ENCODE measurements around the gene EREG. TPM values are rescaled to one million over a fixed set of nuclear protein-coding genes. Genes with fewer than 3 reads are reported as not detected.

The EREG gene
- polyA plus RNA-seq, 1 donor (not counting 4 experiments of a cell fraction or from before 2014, with no cell fraction given) = 38.7 TPM

DNA sequence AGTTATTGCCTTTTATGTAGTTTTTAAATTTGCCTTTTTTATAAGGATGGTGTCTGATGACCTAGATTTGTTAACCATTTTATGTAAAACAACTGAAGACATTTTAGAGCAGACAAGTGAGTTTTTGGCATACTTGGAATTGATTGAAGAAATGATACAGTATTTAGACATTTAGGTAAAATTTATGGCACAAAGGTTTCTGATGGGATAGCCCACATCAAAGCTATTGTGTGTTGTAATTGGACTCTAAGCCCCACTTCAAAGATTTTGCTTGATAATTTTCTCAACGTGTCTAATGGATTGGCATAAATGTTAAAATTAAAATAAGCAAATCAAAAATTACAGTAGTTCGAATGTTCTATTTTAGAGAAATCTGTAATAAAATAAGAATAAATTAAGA is 39.1 kb upstream of the EREG start:
- no peak for TF ChIP-seq EZH2 (IDR thresholded peaks at IDR 0.05; ENCODE audit: low read length)
- TF ChIP-seq, protein P1, sequence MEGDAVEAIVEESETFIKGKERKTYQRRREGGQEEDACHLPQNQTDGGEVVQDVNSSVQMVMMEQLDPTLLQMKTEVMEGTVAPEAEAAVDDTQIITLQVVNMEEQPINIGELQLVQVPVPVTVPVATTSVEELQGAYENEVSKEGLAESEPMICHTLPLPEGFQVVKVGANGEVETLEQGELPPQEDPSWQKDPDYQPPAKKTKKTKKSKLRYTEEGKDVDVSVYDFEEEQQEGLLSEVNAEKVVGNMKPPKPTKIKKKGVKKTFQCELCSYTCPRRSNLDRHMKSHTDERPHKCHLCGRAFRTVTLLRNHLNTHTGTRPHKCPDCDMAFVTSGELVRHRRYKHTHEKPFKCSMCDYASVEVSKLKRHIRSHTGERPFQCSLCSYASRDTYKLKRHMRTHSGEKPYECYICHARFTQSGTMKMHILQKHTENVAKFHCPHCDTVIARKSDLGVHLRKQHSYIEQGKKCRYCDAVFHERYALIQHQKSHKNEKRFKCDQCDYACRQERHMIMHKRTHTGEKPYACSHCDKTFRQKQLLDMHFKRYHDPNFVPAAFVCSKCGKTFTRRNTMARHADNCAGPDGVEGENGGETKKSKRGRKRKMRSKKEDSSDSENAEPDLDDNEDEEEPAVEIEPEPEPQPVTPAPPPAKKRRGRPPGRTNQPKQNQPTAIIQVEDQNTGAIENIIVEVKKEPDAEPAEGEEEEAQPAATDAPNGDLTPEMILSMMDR (optimal IDR thresholded peaks at IDR 0.05 in 1 of 3, IDR thresholded peaks at IDR 0.05 in 1 of 3, conservative IDR thresholded peaks at IDR 0.05 in 1 of 3; ENCODE audit: extremely low read depth in 1 of 3, insufficient read depth in 2 of 3, low read length in 3 of 3) = no peak
- Histone ChIP-seq H3K4me3 (ENCODE audit: control insufficient read depth in 2 of 3, extremely low read depth in 1 of 3, insufficient read depth in 2 of 3, low read depth in 1 of 3, low read length in 3 of 3) (no peak overlapping the region), H3K9me3 (ENCODE audit: control insufficient read depth, low read depth, low read length) (no peaks in the 10 kb centered on the region), H3K27ac (ENCODE audit: control insufficient read depth, insufficient read depth, low read length) (no peak overlapping the region), H3K9ac (ENCODE audit: control insufficient read depth, extremely low read depth, insufficient read depth, low read length) (no peak overlapping the region), H3K4me1 (ENCODE audit: control insufficient read depth, extremely low read depth, insufficient read depth, low read length) (peaks cover 32% of the 10 kb centered on the region), H3K36me3 (ENCODE audit: control insufficient read depth in 2 of 2, extremely low read depth in 1 of 2, insufficient read depth in 2 of 2, low read length in 2 of 2) (peaks cover 0 to 1% of the 10 kb centered on the region in 2 experiments), H2AFZ (ENCODE audit: control insufficient read depth, low read length) (no peak overlapping the region), H3K27me3 (ENCODE audit: control insufficient read depth, extremely low read depth, insufficient read depth, low read length) (no peaks in the 10 kb centered on the region), H3K4me2 (ENCODE audit: control insufficient read depth, extremely low read depth, insufficient read depth, low read depth, low read length) (no peak overlapping the region), H4K20me1 (ENCODE audit: control insufficient read depth, extremely low read depth, insufficient read depth, low read length) (no peaks in the 10 kb centered on the region), H3K9me1 (ENCODE audit: control insufficient read depth, extremely low read depth, insufficient read depth, low read length) (no peaks in the 10 kb centered on the region), H3K79me2 (ENCODE audit: control insufficient read depth, insufficient read depth, low read length) (no peaks in the 10 kb centered on the region)
- dilution Hi-C loops (cut with MboI; ENCODE audit: extremely low pct_ligation_motif_present, low sequenced_read_pairs) = no loop called here
- FAIRE-seq = no peak
- no peak for DNase-seq (ENCODE audit: low read depth, low spot score)

GRCh38 chr4:74327762-74328161 is 37.2 kb upstream of the EREG start:
- Histone ChIP-seq H3K9me3 (ENCODE audit: control insufficient read depth, low read depth, low read length) (no peaks in the 10 kb centered on the region), H3K4me3 (ENCODE audit: control insufficient read depth in 2 of 3, extremely low read depth in 1 of 3, insufficient read depth in 2 of 3, low read depth in 1 of 3, low read length in 3 of 3) (peak overlapping the region in 2 of 3 experiments; percentile 24 to 34), H3K79me2 (ENCODE audit: control insufficient read depth, insufficient read depth, low read length) (no peaks in the 10 kb centered on the region), H2AFZ (ENCODE audit: control insufficient read depth, low read length) (peak overlapping the region; percentile 65), H3K27ac (ENCODE audit: control insufficient read depth, insufficient read depth, low read length) (peak overlapping the region; percentile 82), H4K20me1 (ENCODE audit: control insufficient read depth, extremely low read depth, insufficient read depth, low read length) (no peaks in the 10 kb centered on the region), H3K9me1 (ENCODE audit: control insufficient read depth, extremely low read depth, insufficient read depth, low read length) (no peaks in the 10 kb centered on the region), H3K4me1 (ENCODE audit: control insufficient read depth, extremely low read depth, insufficient read depth, low read length) (peaks cover 23% of the 10 kb centered on the region), H3K27me3 (ENCODE audit: control insufficient read depth, extremely low read depth, insufficient read depth, low read length) (no peaks in the 10 kb centered on the region), H3K9ac (ENCODE audit: control insufficient read depth, extremely low read depth, insufficient read depth, low read length) (peak overlapping the region; percentile 47), H3K4me2 (ENCODE audit: control insufficient read depth, extremely low read depth, insufficient read depth, low read depth, low read length) (peak overlapping the region; percentile 80), H3K36me3 (ENCODE audit: control insufficient read depth in 2 of 2, extremely low read depth in 1 of 2, insufficient read depth in 2 of 2, low read length in 2 of 2) (no peaks in the 10 kb centered on the region)
- dilution Hi-C loops (cut with MboI; ENCODE audit: extremely low pct_ligation_motif_present, low sequenced_read_pairs) = no loop called here
- no peak for DNase-seq (ENCODE audit: low read depth, low spot score)
- FAIRE-seq = peak; percentile 84
- TF ChIP-seq, protein P1 (optimal IDR thresholded peaks at IDR 0.05 in 1 of 3, IDR thresholded peaks at IDR 0.05 in 1 of 3, conservative IDR thresholded peaks at IDR 0.05 in 1 of 3; ENCODE audit: extremely low read depth in 1 of 3, insufficient read depth in 2 of 3, low read length in 3 of 3) = no peak
- no peak for TF ChIP-seq EZH2 (IDR thresholded peaks at IDR 0.05; ENCODE audit: low read length)

All from keratinocyte (primary cell).